Common myeloid progenitor, CD34-positive (primary cell): ENCODE results near the gene PPARGC1A.

Experiments used
- CTCF ChIA-PET: fragments of 350-600 bp; sonication (Branson Sonifier 250); formaldehyde crosslinking; loops from one replicate; lab custom pipeline; 2021; ENCODE audit warnings: antibody characterized with exemption; lab: Charles Lee
- POLR2A ChIA-PET: fragments of 350-600 bp; sonication (Branson Sonifier 250); formaldehyde crosslinking; loops from one replicate; lab custom pipeline; 2021; ENCODE audit warnings: antibody characterized with exemption; lab: Charles Lee
- DNase-seq, 3 donors: peaks; one replicate each; pipeline versions ENCODE4 v3.0.0 to v3.0.0-alpha.2; 2013
- H3K27ac ChIP-seq, 2 experiments: 1 replicate in 1 of 2; 2 replicates in 1 of 2; pipeline ENCODE4 v1.7.0; 2013; ENCODE audit warnings: inconsistent platforms in 2 of 2, low read length in 2 of 2, mild to moderate bottlenecking in 2 of 2, low read depth in 1 of 2, moderate library complexity in 1 of 2; ENCODE audit not compliant: severe bottlenecking in 2 of 2, insufficient read depth in 1 of 2, poor library complexity in 1 of 2
- H3K27me3 ChIP-seq, 5 experiments: replicated peaks in 2 of 5; 1 replicate in 3 of 5; 2 replicates in 2 of 5; pipeline versions ENCODE4 v1.6.1 to v1.7.0; 2013; ENCODE audit warnings: low read length in 4 of 5, mild to moderate bottlenecking in 2 of 5, moderate library complexity in 2 of 5, inconsistent platforms in 1 of 5; ENCODE audit not compliant: insufficient read depth in 5 of 5, control insufficient read depth in 4 of 5
- H3K36me3 ChIP-seq, 4 experiments: 1 replicate in 2 of 4; 2 replicates in 2 of 4; pipeline versions ENCODE4 v1.6.1 to v1.7.0; 2013; ENCODE audit warnings: low read length in 3 of 4, control low read depth in 1 of 4, mild to moderate bottlenecking in 1 of 4; ENCODE audit not compliant: control insufficient read depth in 4 of 4, insufficient read depth in 4 of 4
- H3K4me1 ChIP-seq, 4 experiments: 1 replicate in 3 of 4; 2 replicates in 1 of 4; pipeline versions ENCODE4 v1.6.1 to v1.7.1; 2013; ENCODE audit warnings: low read length in 3 of 4, mild to moderate bottlenecking in 3 of 4, control low read depth in 1 of 4, inconsistent platforms in 1 of 4, moderate library complexity in 1 of 4; ENCODE audit not compliant: control insufficient read depth in 4 of 4, insufficient read depth in 4 of 4; ENCODE audit errors: control extremely low read depth in 1 of 4
- H3K4me3 ChIP-seq, 7 experiments: 1 replicate in 4 of 7; 2 replicates in 3 of 7; pipeline versions ENCODE4 v1.5.1 to v1.7.0; 2013; ENCODE audit warnings: mild to moderate bottlenecking in 7 of 7, low read length in 6 of 7, moderate library complexity in 6 of 7, inconsistent platforms in 2 of 7, low read depth in 2 of 7, control low read depth in 1 of 7; ENCODE audit not compliant: insufficient read depth in 4 of 7, control insufficient read depth in 1 of 7; ENCODE audit errors: extremely low read depth in 1 of 7
- H3K9me3 ChIP-seq, 5 experiments: 1 replicate in 4 of 5; 2 replicates in 1 of 5; pipeline versions ENCODE4 v1.6.1 to v1.7.1; 2013; ENCODE audit warnings: low read length in 4 of 5, mild to moderate bottlenecking in 2 of 5, inconsistent platforms in 1 of 5, low read depth in 1 of 5, moderate library complexity in 1 of 5; ENCODE audit not compliant: control insufficient read depth in 4 of 5, insufficient read depth in 2 of 5; ENCODE audit errors: control extremely low read depth in 1 of 5
- WGBS: methylation state at CpG from one replicate; pipeline ENCODE4 v1.1.5; 2013; ENCODE audit not compliant: insufficient coverage; 5-methylcytosine and 5-hydroxymethylcytosine counted together

The PPARGC1A gene

DNA sequence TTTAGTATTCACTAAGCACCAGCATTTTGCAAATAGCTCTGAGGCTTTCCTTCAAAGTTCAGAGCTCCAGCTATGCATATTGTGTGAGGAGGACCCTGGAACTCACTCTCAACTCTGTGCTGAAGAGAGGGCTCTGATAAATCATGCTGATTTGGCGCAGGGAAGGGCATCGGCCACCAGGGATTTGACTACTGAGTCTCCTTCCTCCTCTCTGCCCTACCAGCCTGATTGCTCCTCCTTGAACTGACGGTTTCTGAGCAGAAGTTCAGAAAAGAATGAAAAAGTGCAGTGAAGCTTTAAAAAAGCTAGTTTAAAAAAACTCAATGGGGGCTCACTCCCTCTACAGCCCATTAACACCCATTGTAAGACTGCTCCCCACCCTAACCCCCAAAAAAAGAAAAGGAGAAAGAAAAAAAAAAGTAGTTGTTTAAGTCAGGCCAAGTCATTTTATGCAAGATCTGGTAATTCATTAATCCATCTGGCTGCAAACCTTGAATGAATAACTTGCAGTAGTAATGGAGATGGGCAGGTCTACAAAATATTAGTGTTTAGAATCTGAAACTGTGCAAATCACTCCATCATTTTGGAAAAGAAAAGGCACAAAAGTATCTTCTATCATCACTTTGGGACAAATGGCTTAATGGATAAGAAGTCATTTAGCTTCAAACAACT is 13.3 kb downstream of the PPARGC1A start:
- no CpG with 5 or more reads among the region's 3 CpGs for WGBS
- Histone ChIP-seq H3K27me3 (peaks cover 0 to 3% (median 0%) of the 10 kb centered on the region in 5 experiments), H3K36me3 (no peaks in the 10 kb centered on the region), H3K27ac (no peak overlapping the region), H3K9me3 (no peaks in the 10 kb centered on the region), H3K4me3 (no peak overlapping the region), H3K4me1 (peaks cover 0 to 7% (median 2%) of the 10 kb centered on the region in 4 experiments)
- CTCF ChIA-PET = no interaction called here
- POLR2A ChIA-PET = no interaction called here
- DNase-seq = no peak

DNA sequence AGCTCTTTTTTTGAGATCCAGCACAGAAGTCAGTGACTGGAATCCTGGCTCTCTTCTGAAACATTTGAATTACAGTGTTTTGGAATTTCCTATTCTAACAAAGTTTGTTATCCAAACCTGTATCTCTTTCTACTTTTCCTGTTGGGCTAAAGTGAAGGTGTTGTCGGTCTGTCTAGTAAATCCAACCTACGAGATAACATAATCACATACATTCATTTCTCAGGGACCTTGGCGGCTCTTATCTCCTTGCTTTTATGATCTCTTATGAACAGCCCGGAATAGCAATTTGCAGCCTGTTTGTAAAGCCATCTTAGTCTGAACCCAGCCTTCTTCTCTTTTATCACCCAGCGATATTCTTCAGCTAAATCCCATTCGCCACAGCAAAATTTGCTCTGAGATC is 14.5 kb downstream of the PPARGC1A start:
- H3K9me3 ChIP-seq = no peaks in the 10 kb centered on the region
- no peak overlapping the region for H3K27ac ChIP-seq
- H3K27me3 ChIP-seq = peaks cover 0 to 3% (median 0%) of the 10 kb centered on the region in 5 experiments
- no peak overlapping the region for H3K4me3 ChIP-seq
- WGBS = 100% methylated on average over 2 of the region's 6 CpGs
- no peaks in the 10 kb centered on the region for H3K36me3 ChIP-seq
- H3K4me1 ChIP-seq = no peaks in the 10 kb centered on the region
- CTCF ChIA-PET = no interaction called here
- POLR2A ChIA-PET = no interaction called here
- no peak for DNase-seq

DNA sequence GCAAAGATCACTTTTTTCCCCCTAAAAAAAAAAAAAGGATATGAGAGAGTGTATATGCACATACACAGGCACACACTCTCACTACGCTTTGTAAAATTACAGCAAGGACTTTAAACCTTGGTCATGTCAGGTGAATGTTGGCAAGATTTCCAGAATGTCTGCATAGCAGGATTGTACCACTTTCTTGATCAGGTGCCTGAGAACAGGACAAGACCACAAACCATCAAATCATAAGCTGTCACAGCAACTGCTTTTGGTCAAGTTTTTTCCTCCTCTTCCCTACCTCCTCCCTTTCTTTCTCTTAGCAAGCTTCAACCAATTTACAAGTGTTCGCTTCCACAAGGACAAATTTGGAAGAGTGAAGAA is 15.3 kb downstream of the PPARGC1A start:
- Histone ChIP-seq H3K27ac (no peak overlapping the region), H3K4me1 (no peaks in the 10 kb centered on the region), H3K9me3 (no peaks in the 10 kb centered on the region), H3K4me3 (no peak overlapping the region), H3K27me3 (peaks cover 0 to 3% (median 0%) of the 10 kb centered on the region in 5 experiments), H3K36me3 (no peaks in the 10 kb centered on the region)
- no peak for DNase-seq
- 100% methylated on average over 1 of the region's 2 CpGs for WGBS
- ChIA-PET CTCF (no interaction called here), POLR2A (no interaction called here)

DNA sequence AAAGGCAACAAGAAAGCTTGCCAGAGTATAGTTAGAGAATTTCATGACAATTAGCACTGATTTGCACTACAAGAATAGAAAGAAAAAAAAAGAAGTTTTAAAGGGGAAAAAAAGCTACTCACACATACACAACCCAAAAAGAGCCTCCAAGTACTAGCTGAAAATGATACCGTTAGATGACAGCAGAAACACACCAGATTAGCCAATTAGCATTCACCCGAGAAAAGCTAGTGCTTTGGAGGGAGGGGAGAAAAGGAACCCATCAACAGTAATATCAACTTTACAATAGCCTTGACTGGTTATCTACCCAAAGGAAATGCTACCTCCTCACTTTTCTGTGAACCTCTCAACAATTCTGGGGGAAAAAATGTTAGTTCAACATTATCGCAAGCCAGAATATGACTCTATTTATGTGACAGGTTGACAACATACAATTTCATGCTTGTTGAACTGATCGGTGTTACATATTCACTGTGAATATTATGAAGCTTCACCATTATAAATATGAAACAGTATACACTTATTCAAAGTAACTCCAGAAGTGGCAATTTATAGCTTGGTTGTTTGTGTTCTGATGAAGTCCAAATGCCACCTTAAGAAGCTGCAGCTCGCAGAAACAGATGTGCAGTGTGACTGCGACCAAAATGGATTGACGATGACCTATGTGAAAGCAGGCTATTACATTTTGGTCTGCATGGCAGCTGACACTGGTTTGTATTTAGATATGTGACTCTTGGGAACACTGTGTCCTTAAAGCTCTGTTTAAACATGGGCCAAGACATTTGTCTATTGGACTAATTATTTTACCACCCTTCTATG is 15.9 kb downstream of the PPARGC1A start:
- POLR2A ChIA-PET = no interaction called here
- peaks cover 0 to 3% (median 0%) of the 10 kb centered on the region in 5 experiments for H3K27me3 ChIP-seq

DNA sequence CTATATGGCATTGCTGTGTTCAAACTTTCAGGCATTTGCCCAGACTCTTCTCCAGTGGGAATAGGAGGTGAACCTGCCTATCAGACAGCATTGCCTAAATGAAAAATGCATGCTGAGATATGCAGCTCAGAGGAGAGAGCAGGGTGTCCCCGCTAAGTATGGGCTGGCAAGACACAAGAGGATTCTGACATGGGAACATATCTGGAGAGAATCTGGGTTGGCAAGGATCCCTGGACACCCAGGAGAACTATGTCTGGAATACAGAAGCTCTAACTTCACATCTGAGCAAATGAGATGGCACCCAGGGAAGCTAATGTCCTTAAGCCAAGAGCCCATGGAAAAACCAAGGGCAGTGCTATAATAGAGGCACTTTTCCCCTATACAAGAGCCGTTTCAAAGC is 18.4 kb downstream of the PPARGC1A start:
- Histone ChIP-seq H3K27ac (no peak overlapping the region), H3K4me3 (no peak overlapping the region), H3K36me3 (no peaks in the 10 kb centered on the region), H3K9me3 (no peaks in the 10 kb centered on the region), H3K4me1 (no peaks in the 10 kb centered on the region), H3K27me3 (peaks cover 0 to 3% (median 0%) of the 10 kb centered on the region in 5 experiments)
- CTCF ChIA-PET = interaction anchor here (1.1 kb wide), 1 partner anchor 19 kb away, joined by 3 read pairs; no protein-coding TSS in a partner anchor
- POLR2A ChIA-PET = no interaction called here
- DNase-seq = no peak
- 90% methylated on average over 2 of the region's 2 CpGs for WGBS

More for the DNA sequence above, 15.9 kb downstream of the PPARGC1A start:
- WGBS = 100% methylated on average over 1 of the region's 7 CpGs
- Histone ChIP-seq H3K4me3 (no peak overlapping the region), H3K4me1 (no peaks in the 10 kb centered on the region), H3K36me3 (no peaks in the 10 kb centered on the region), H3K9me3 (no peaks in the 10 kb centered on the region), H3K27ac (no peak overlapping the region)
- CTCF ChIA-PET = no interaction called here
- DNase-seq = no peak

DNA sequence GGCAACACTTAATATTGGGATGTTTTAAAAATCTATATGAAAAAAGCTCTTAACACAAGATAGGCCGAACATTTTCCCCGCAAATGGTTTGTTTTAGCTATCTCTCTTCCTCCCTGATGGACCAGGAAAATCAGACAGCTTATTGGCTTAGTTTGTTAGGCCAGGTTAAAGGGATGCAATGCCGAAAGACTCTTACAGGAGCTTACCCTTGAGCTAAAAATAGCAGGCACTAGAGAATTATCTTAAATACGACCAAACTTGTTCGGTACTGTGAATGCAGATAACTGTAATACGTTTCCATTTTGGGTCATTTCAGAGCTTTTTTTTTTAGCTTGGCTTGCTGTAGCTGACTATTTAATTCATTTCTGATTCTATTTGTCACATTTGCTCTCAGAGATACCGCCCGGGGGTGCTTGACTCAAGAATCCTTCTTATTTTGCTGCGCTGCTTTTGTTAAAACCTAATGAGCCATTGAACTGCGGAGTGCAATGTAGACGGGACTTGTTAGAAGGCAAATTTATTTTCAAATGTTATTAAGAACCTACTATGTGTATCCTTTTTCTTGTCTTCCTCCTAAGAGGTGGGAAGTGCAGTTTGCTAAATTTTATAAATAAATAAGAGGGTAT is 23.3 kb downstream of the PPARGC1A start:
- Histone ChIP-seq H3K4me1 (no peaks in the 10 kb centered on the region), H3K9me3 (no peaks in the 10 kb centered on the region), H3K27ac (no peak overlapping the region), H3K36me3 (no peaks in the 10 kb centered on the region), H3K4me3 (no peak overlapping the region), H3K27me3 (peaks cover 0 to 2% (median 0%) of the 10 kb centered on the region in 5 experiments)
- ChIA-PET CTCF (no interaction called here), POLR2A (no interaction called here)
- no peak for DNase-seq
- WGBS = 96% methylated on average over 9 of the region's 11 CpGs

DNA sequence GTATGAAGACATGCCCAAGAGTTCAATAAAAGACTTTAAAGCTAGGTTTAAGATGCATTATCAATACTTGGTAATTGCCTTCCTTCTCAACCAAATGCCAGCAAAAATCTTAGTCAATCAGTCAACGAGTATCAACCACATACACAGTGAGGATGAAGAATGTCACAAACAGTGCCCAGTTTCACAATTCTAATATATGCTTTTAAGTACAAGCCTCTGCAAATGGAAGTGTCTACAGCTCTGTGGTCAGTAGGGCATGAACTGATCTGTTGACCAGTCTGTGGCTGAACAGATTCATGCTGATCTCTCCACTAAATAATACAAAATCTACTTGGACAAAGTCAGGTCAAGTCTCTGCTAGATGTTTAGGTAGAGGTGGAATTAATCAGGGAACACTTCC is 27.9 kb downstream of the PPARGC1A start:
- Histone ChIP-seq H3K4me1 (no peaks in the 10 kb centered on the region), H3K9me3 (peaks cover 0 to 3% (median 0%) of the 10 kb centered on the region in 5 experiments), H3K36me3 (no peaks in the 10 kb centered on the region), H3K4me3 (no peak overlapping the region), H3K27ac (no peak overlapping the region), H3K27me3 (no peaks in the 10 kb centered on the region)
- ChIA-PET CTCF (no interaction called here), POLR2A (no interaction called here)
- WGBS = no CpG with 5 or more reads among the region's 1 CpG
- DNase-seq = no peak
